ENCODE results near the gene CAPZA2. TPM values are rescaled to one million over a fixed set of nuclear protein-coding genes. Genes with fewer than 3 reads are reported as not detected.

The CAPZA2 gene
- total RNA-seq, 1 donor from 2014 or later = 142 TPM

DNA sequence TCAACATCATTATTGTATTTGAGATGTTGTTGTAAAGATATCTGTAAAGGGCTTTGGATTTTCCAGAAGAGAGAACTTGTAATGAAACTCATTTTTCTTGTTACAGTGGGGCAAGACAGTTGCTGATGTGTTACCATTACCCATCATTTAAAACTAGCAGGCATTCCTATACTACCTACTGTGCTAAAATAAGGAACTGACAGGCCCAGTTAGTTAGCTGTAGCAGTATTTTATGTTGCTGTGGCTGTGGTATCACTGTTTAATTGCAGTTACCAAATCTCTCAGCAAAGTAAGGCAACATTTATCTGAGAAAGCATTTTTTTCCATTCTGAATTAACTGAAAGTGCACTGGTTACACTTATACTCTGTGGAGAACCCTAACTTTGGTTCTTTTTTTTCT is 100.8 kb downstream of the CAPZA2 start:
- H3K27ac Mint-ChIP-seq (ENCODE audit: unreplicated experiment) = no peak overlapping the region
- TF ChIP-seq, protein P1, sequence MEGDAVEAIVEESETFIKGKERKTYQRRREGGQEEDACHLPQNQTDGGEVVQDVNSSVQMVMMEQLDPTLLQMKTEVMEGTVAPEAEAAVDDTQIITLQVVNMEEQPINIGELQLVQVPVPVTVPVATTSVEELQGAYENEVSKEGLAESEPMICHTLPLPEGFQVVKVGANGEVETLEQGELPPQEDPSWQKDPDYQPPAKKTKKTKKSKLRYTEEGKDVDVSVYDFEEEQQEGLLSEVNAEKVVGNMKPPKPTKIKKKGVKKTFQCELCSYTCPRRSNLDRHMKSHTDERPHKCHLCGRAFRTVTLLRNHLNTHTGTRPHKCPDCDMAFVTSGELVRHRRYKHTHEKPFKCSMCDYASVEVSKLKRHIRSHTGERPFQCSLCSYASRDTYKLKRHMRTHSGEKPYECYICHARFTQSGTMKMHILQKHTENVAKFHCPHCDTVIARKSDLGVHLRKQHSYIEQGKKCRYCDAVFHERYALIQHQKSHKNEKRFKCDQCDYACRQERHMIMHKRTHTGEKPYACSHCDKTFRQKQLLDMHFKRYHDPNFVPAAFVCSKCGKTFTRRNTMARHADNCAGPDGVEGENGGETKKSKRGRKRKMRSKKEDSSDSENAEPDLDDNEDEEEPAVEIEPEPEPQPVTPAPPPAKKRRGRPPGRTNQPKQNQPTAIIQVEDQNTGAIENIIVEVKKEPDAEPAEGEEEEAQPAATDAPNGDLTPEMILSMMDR (IDR thresholded peaks at IDR 0.05; ENCODE audit: partially characterized antibody, unreplicated experiment) = no peak
- H3K27me3 Mint-ChIP-seq (ENCODE audit: unreplicated experiment) = peaks cover 1% of the 10 kb centered on the region
- peaks cover 2% of the 10 kb centered on the region for H3K4me1 Mint-ChIP-seq (ENCODE audit: low read depth, unreplicated experiment)
- H3K36me3 Mint-ChIP-seq (ENCODE audit: unreplicated experiment) = no peaks in the 10 kb centered on the region
- no peak overlapping the region for H3K4me3 Mint-ChIP-seq (ENCODE audit: unreplicated experiment)
- DNase-seq = no peak
- no peaks in the 10 kb centered on the region for H3K9me3 Mint-ChIP-seq (ENCODE audit: unreplicated experiment)

DNA sequence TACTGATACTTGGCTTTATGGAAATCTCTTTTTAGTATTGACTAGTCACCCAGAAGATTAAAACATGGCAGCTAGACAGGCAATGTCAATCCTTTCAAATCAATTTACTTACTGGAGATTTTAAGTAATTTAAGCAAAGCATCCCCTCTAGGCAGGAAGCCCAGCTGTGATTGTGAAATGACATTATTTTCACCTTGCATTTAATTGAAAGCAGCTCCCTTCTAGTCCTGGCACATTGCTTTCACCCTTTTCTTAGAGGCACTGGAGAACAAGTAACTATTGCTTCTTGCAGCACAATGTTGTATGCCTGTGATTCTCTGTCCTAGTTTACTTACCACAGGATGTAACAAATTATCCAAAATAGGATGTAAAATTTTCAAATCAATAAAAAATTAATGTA is 104.2 kb downstream of the CAPZA2 start:
- no peak overlapping the region for H3K27ac Mint-ChIP-seq (ENCODE audit: unreplicated experiment)
- H3K9me3 Mint-ChIP-seq (ENCODE audit: unreplicated experiment) = no peaks in the 10 kb centered on the region

DNA sequence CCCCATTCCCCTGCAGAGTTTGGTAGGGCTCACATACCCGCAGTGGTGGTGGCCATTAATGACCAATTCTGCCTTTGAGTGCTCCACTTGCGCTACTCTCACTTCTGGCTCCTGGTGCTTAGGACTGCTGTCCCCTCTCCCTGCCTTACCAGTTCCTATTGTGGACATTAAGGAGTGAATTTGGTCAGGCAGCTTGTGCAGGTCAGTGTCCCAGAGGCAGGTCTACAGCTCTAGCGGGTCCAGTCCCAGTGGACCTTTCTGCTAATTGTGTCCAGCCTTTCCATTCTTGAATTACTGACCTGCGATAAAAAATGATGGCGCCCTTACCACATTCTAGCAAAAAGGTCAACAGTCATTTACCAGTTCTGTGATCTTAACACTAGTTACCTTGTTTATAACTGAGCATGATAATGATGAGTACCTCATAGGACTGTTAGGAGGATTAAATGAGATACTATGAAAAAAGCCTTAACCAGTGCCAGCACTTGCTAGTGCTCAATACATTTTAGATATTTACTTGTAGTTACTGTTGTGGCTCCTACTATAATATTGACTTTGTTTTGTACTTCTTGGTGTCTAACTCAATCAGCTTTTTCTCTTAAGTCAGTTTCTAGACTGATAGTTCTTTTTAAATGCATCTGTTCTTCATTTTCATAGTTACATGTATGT is 105.0 kb downstream of the CAPZA2 start:
- TF ChIP-seq, protein P1 (IDR thresholded peaks at IDR 0.05; ENCODE audit: partially characterized antibody, unreplicated experiment) = no peak
- Mint-ChIP-seq H3K27me3 (ENCODE audit: unreplicated experiment) (no peaks in the 10 kb centered on the region), H3K36me3 (ENCODE audit: unreplicated experiment) (no peaks in the 10 kb centered on the region), H3K27ac (ENCODE audit: unreplicated experiment) (no peak overlapping the region), H3K4me1 (ENCODE audit: low read depth, unreplicated experiment) (peaks cover 22% of the 10 kb centered on the region), H3K4me3 (ENCODE audit: unreplicated experiment) (no peak overlapping the region), H3K9me3 (ENCODE audit: unreplicated experiment) (no peaks in the 10 kb centered on the region)
- no peak for DNase-seq

More for the DNA sequence above, 104.2 kb downstream of the CAPZA2 start:
- H3K36me3 Mint-ChIP-seq (ENCODE audit: unreplicated experiment) = no peaks in the 10 kb centered on the region
- peaks cover 19% of the 10 kb centered on the region for H3K4me1 Mint-ChIP-seq (ENCODE audit: low read depth, unreplicated experiment)
- no peak overlapping the region for H3K4me3 Mint-ChIP-seq (ENCODE audit: unreplicated experiment)
- H3K27me3 Mint-ChIP-seq (ENCODE audit: unreplicated experiment) = no peaks in the 10 kb centered on the region
- DNase-seq = no peak
- TF ChIP-seq, protein P1 (IDR thresholded peaks at IDR 0.05; ENCODE audit: partially characterized antibody, unreplicated experiment) = no peak

DNA sequence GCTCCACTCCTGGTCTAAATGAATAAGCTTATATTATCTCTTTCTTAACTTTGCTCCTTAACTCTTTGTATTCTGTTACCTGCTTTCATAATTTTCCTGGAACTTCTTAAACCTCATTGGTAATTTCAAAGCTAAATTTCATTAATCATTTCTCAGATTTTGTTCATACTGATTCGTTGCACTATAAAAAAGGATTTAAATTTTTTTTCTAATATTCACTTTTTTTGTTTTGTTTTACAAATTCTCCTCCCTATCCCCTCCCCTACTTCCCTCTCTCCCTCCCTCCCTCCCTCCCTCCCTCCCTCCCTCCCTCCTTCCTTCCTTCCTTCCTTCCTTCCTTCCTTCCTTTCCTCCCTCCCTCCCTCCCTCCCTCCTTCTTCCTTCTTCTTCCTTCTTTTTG is 105.6 kb downstream of the CAPZA2 start:
- H3K4me1 Mint-ChIP-seq (ENCODE audit: low read depth, unreplicated experiment) = peaks cover 27% of the 10 kb centered on the region

DNA sequence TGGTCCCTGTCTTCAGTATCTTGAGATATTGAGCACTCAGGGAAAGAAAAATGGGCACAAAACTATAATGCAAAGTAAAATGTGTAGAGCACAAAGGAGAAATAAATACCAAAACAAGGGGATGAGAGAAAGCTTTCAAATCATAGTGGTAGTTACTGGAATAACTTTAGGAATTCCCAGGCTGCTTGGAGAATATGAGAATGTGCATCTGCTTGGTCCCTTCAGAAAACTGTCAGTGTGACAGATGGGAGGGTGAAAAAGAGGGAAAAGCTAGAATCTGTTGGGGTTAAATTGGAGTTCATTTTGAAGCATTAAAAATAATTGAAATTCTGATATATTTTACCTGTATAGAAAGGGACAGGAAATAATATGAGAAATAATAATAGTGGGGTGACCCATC is 106.2 kb downstream of the CAPZA2 start:
- Mint-ChIP-seq H3K27ac (ENCODE audit: unreplicated experiment) (no peak overlapping the region), H3K4me3 (ENCODE audit: unreplicated experiment) (no peak overlapping the region), H3K27me3 (ENCODE audit: unreplicated experiment) (no peaks in the 10 kb centered on the region), H3K36me3 (ENCODE audit: unreplicated experiment) (no peaks in the 10 kb centered on the region), H3K4me1 (ENCODE audit: low read depth, unreplicated experiment) (peaks cover 27% of the 10 kb centered on the region), H3K9me3 (ENCODE audit: unreplicated experiment) (no peaks in the 10 kb centered on the region)
- DNase-seq = no peak
- TF ChIP-seq, protein P1 (IDR thresholded peaks at IDR 0.05; ENCODE audit: partially characterized antibody, unreplicated experiment) = no peak

More for the DNA sequence above, 105.6 kb downstream of the CAPZA2 start:
- no peaks in the 10 kb centered on the region for H3K36me3 Mint-ChIP-seq (ENCODE audit: unreplicated experiment)
- no peak overlapping the region for H3K4me3 Mint-ChIP-seq (ENCODE audit: unreplicated experiment)
- no peaks in the 10 kb centered on the region for H3K27me3 Mint-ChIP-seq (ENCODE audit: unreplicated experiment)
- H3K9me3 Mint-ChIP-seq (ENCODE audit: unreplicated experiment) = no peaks in the 10 kb centered on the region
- DNase-seq = no peak
- H3K27ac Mint-ChIP-seq (ENCODE audit: unreplicated experiment) = no peak overlapping the region
- TF ChIP-seq, protein P1 (IDR thresholded peaks at IDR 0.05; ENCODE audit: partially characterized antibody, unreplicated experiment) = no peak
